ENCODE data around the gene PALB2. TPM values are rescaled to one million over a fixed set of nuclear protein-coding genes. Genes with fewer than 3 reads are reported as not detected.

The PALB2 gene
- total RNA-seq, 2 donors from 2014 or later: 4.4 to 7.9 TPM

DNA sequence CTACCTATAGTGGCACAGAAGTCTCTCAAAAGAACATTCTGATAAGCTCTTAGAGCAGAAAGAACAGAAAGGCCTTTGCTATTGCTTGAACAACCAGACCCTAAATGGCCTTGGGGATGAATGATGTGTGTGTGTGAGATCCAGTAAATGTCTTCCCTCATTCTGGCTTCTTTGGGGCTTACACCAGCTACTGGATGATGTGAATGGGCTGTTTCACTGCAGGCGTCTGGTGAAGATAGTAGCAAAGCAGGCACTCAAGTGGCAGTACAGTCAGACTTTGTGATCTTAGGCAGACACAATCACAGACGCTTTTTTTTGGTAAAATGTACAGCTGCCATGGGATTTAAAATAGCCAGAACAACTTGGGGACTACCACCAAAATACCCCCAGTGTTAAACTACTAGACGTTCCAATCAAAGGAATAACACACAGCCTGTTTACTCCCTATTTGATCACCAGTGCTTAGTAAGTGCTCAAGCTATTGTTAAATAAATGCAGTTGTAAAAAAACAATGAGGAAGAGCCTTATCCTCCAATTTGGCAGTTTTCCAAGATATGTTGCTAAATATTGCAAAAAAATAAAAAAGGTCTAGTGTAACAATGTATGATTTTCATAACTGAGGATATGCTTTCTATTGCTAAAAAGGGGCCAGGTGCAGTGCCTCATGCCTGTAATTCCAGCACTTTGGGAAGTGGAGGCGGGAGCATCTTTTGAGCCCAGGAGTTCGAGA is 62.8 kb downstream of the PALB2 start:
- no peaks in the 10 kb centered on the region for H3K27me3 ChIP-seq
- intact Hi-C loops (cut with DNase I): no loop called here
- DNase-seq: no peak
- no peak overlapping the region for H3K27ac ChIP-seq
- no peak for ATAC-seq
- H3K9me3 ChIP-seq: no peaks in the 10 kb centered on the region
- WGBS, 2 donors: 66 to 67% methylated on average over 5 of the region's 5 CpGs
- peaks cover 0 to 12% of the 10 kb centered on the region in 2 donors for H3K36me3 ChIP-seq (replicated peaks in 1 of 2; ENCODE audit: insufficient read depth in 1 of 2, low read depth in 2 of 2)
- peaks cover 13% of the 10 kb centered on the region for H3K4me1 ChIP-seq
- H3K4me3 ChIP-seq: no peak overlapping the region
- TF ChIP-seq POLR2A (IDR thresholded peaks at IDR 0.05): no peak
- TF ChIP-seq, protein P1, sequence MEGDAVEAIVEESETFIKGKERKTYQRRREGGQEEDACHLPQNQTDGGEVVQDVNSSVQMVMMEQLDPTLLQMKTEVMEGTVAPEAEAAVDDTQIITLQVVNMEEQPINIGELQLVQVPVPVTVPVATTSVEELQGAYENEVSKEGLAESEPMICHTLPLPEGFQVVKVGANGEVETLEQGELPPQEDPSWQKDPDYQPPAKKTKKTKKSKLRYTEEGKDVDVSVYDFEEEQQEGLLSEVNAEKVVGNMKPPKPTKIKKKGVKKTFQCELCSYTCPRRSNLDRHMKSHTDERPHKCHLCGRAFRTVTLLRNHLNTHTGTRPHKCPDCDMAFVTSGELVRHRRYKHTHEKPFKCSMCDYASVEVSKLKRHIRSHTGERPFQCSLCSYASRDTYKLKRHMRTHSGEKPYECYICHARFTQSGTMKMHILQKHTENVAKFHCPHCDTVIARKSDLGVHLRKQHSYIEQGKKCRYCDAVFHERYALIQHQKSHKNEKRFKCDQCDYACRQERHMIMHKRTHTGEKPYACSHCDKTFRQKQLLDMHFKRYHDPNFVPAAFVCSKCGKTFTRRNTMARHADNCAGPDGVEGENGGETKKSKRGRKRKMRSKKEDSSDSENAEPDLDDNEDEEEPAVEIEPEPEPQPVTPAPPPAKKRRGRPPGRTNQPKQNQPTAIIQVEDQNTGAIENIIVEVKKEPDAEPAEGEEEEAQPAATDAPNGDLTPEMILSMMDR (IDR thresholded peaks at IDR 0.05): no peak

DNA sequence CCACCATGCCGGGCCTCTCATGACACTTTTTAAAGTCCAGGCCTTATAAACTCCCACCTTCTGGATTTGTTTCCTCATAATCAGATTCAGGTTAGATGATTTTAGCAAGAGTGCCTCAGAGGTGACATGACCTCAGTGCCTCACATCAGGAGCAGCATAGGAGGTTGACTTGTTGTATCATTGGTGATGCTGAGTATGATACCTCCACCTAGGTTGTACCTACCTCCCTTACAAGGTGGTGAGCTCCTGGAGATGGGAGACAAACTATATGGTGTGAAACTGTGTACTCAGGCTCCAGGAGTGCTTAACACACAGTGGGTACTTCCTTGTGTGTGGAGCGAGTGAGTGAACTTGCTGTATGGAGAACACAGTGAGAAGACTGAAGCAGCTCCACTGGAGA is 63.6 kb downstream of the PALB2 start:
- intact Hi-C loops (cut with DNase I): no loop called here
- Histone ChIP-seq H3K27ac (no peak overlapping the region), H3K27me3 (no peaks in the 10 kb centered on the region), H3K4me3 (no peak overlapping the region), H3K4me1 (peaks cover 14% of the 10 kb centered on the region), H3K36me3 (replicated peaks in 1 of 2; ENCODE audit: insufficient read depth in 1 of 2, low read depth in 2 of 2) (peaks cover 0 to 13% of the 10 kb centered on the region in 2 donors), H3K9me3 (no peaks in the 10 kb centered on the region)
- 94 to 97% methylated on average over 2 of the region's 2 CpGs for WGBS, 2 donors
- ATAC-seq: no peak
- no peak for TF ChIP-seq POLR2A (IDR thresholded peaks at IDR 0.05)
- TF ChIP-seq, protein P1 (IDR thresholded peaks at IDR 0.05): no peak
- DNase-seq: no peak

DNA sequence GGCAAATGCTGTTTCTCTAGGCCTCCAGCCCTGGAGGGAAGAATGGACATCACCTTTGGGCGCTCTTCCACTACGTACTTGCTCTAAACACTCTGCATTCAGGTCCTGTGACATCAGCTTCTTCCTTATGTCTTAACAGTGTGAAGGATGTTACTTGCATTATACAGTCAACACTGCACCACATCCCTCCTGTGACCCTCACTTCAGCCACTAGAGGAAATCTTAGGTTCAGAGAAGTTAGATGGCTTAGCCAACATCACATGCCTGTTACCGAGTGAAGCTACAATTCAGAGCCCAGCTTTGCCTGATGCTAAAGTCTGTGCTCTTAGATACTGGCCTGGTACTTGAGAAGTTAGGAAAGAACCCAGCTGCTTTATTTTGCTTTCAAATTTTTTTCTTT is 65.3 kb downstream of the PALB2 start:
- Histone ChIP-seq H3K4me1 (peaks cover 14% of the 10 kb centered on the region), H3K9me3 (no peaks in the 10 kb centered on the region), H3K4me3 (no peak overlapping the region), H3K27ac (no peak overlapping the region), H3K36me3 (replicated peaks in 1 of 2; ENCODE audit: insufficient read depth in 1 of 2, low read depth in 2 of 2) (peaks cover 0 to 11% of the 10 kb centered on the region in 2 donors), H3K27me3 (no peaks in the 10 kb centered on the region)
- intact Hi-C loops (cut with DNase I): no loop called here
- DNase-seq: no peak
- no peak for ATAC-seq
- 92 to 94% methylated on average over 3 of the region's 3 CpGs for WGBS, 2 donors
- TF ChIP-seq, protein P1 (IDR thresholded peaks at IDR 0.05): no peak
- TF ChIP-seq POLR2A (IDR thresholded peaks at IDR 0.05): no peak

DNA sequence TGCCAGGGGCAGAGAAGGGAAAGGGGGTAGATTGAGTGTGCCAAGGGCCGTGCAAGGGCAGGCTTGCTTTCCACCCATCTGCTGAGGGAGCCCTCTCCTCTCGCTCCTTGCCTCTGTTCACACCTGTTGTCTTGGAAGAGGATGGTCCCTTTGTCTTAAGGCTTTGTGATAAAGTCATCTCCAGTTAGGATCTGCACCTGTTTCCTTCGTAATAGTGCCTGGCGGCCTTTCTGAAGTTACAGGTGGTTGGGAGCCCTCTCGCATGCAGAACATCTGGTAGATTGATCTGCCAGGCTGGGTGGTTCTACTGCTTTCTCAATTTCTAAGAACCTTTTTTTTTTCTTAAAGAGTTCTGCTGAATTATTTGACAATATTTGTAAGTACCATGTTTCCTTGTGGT is 67.3 kb downstream of the PALB2 start:
- no peak for DNase-seq
- no peaks in the 10 kb centered on the region for H3K9me3 ChIP-seq
- peaks cover 0 to 16% of the 10 kb centered on the region in 2 donors for H3K36me3 ChIP-seq (replicated peaks in 1 of 2; ENCODE audit: insufficient read depth in 1 of 2, low read depth in 2 of 2)
- no peaks in the 10 kb centered on the region for H3K27me3 ChIP-seq
- no peak overlapping the region for H3K4me3 ChIP-seq
- intact Hi-C loops (cut with DNase I): no loop called here
- no peak for ATAC-seq
- peaks cover 14% of the 10 kb centered on the region for H3K4me1 ChIP-seq
- WGBS, 2 donors: 35 to 63% methylated on average over 5 of the region's 5 CpGs
- H3K27ac ChIP-seq: peak overlapping the region in 1 of 4 donors; percentile 16
- no peak for TF ChIP-seq POLR2A (IDR thresholded peaks at IDR 0.05)
- TF ChIP-seq, protein P1 (IDR thresholded peaks at IDR 0.05): no peak

DNA sequence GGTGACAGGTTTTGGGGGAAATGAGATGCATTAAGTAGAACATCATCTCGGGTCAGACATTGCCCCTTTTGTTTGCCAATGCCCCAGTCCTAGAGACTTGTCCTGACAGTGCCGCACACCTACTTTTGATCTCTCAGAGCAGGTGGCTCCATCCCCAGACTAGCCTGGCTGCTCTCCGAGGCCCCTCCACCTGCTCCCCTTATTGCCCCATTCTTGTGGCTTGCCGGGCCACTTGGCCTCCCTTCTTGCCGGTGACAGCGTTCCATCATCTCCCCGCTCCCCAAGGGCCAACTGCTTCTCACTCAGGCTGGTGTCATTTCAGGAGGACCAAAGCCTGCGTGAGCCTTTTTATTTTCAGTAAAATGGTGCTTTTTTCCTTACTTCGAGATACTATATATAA is 68.7 kb downstream of the PALB2 start:
- Histone ChIP-seq H3K36me3 (replicated peaks in 1 of 2; ENCODE audit: insufficient read depth in 1 of 2, low read depth in 2 of 2) (peaks cover 0 to 22% of the 10 kb centered on the region in 2 donors), H3K9me3 (no peaks in the 10 kb centered on the region), H3K4me3 (no peak overlapping the region), H3K4me1 (peaks cover 14% of the 10 kb centered on the region), H3K27me3 (no peaks in the 10 kb centered on the region), H3K27ac (no peak overlapping the region)
- ATAC-seq: no peak
- no peak for DNase-seq
- 91 to 97% methylated on average over 9 of the region's 9 CpGs for WGBS, 2 donors
- no peak for TF ChIP-seq POLR2A (IDR thresholded peaks at IDR 0.05)
- TF ChIP-seq, protein P1 (IDR thresholded peaks at IDR 0.05): no peak
- intact Hi-C loops (cut with DNase I): no loop called here

Measured in body of pancreas (tissue), 4 donors.